Measurements from ENCODE around the gene KCNJ11. TPM values are rescaled to one million over a fixed set of nuclear protein-coding genes. Genes with fewer than 3 reads are reported as not detected.

KCNJ11 gene
- total and polyA plus RNA-seq, 2 of the 13 experiments (the other 11 are each of a cell fraction or from before 2014, with no cell fraction given) = 0.38 to 1.6 TPM

GRCh38 chr11:17396598-17397310, 8.3 kb upstream of the KCNJ11 start:
- no peak overlapping the region for H3K9ac ChIP-seq (ENCODE audit: insufficient read depth, low read depth, low read length)
- intact Hi-C loops (cut with micrococcal nuclease; ENCODE audit: unreplicated experiment) (no loop called here), in situ Hi-C loops (cut with HindIII; ENCODE audit: extremely low pct_ligation_motif_present, low pct_unique_long_range_greater_than_20kb) (no loop called here)
- no peak overlapping the region for H3K4me3 ChIP-seq (replicated peaks in 1 of 3; ENCODE audit: insufficient read depth in 1 of 3, low read depth in 2 of 3, low read length in 3 of 3)
- H3K4me2 ChIP-seq (ENCODE audit: low read depth, low read length) = no peak overlapping the region
- FAIRE-seq (no peak), DNase-seq (ENCODE audit: low spot score) (no peak), ATAC-seq (no peak)
- H3K36me3 ChIP-seq (replicated peaks in 1 of 2; ENCODE audit: control insufficient read depth in 1 of 2, insufficient read depth in 2 of 2, low read length in 2 of 2) = no peaks in the 10 kb centered on the region
- no peaks in the 10 kb centered on the region for H4K20me1 ChIP-seq (ENCODE audit: insufficient read depth, low read length)
- no peak overlapping the region for H2AFZ ChIP-seq (ENCODE audit: low read length)
- CTCF ChIA-PET (ENCODE audit: low intra/inter-chr PET ratio, low total read pairs) = no interaction called here
- H3K9me3 ChIP-seq (ENCODE audit: low read length) = no peaks in the 10 kb centered on the region
- no peak overlapping the region for H3K27ac ChIP-seq (ENCODE audit: extremely low read length, insufficient read depth, low read length)
- H3K27me3 ChIP-seq (ENCODE audit: control insufficient read depth in 1 of 2, insufficient read depth in 2 of 2, low read length in 2 of 2) = peaks cover 5 to 60% of the 10 kb centered on the region in 2 experiments
- TF ChIP-seq KAT8 (CRISPR knock-in tag; IDR thresholded peaks at IDR 0.05) (no peak), ZBTB20 (CRISPR knock-in tag; IDR thresholded peaks at IDR 0.05; ENCODE audit: borderline replicate concordance, low read depth) (no peak), ZNF276 (CRISPR knock-in tag; IDR thresholded peaks at IDR 0.05; ENCODE audit: low read depth) (no peak), ZFP1 (CRISPR knock-in tag; IDR thresholded peaks at IDR 0.05) (no peak), ZFAT (CRISPR knock-in tag; conservative IDR thresholded peaks at IDR 0.05) (no peak), JUN (CRISPR knock-in tag; IDR thresholded peaks at IDR 0.05) (no peak), ZSCAN20 (CRISPR knock-in tag; IDR thresholded peaks at IDR 0.05; ENCODE audit: borderline replicate concordance) (no peak), BRCA1 (CRISPR knock-in tag; IDR thresholded peaks at IDR 0.05) (no peak), MED1 (CRISPR knock-in tag; IDR thresholded peaks at IDR 0.05) (no peak), ZBTB4 (CRISPR knock-in tag; IDR thresholded peaks at IDR 0.05; ENCODE audit: borderline replicate concordance) (no peak), BCL6 (CRISPR knock-in tag; IDR thresholded peaks at IDR 0.05) (no peak), ZNF432 (CRISPR knock-in tag; IDR thresholded peaks at IDR 0.05; ENCODE audit: borderline replicate concordance) (no peak), SMAD1 (CRISPR knock-in tag; IDR thresholded peaks at IDR 0.05; ENCODE audit: borderline replicate concordance, low read depth) (no peak), TEAD2 (CRISPR knock-in tag; IDR thresholded peaks at IDR 0.05) (no peak)
- H3K4me1 ChIP-seq (ENCODE audit: insufficient read depth, low read length) = no peaks in the 10 kb centered on the region
- H3K79me2 ChIP-seq (ENCODE audit: insufficient read depth, low read length) = no peaks in the 10 kb centered on the region
- no TSS peak for BruUV-seq (replicated peaks)
- 12% methylated on average over 8 of the region's 22 CpGs for WGBS (ENCODE audit: low lambda C conversion rate)
- POLR2A ChIA-PET = no interaction called here
